Activated CD4-positive, alpha-beta T cell treated with anti-CD3 and anti-CD28 coated beads, Interleukin-2, Interleukin-6, amounts not matched to agents 100 ng/mL and 50 ng/mL, durations not matched to agents 16 hours and 8 hours (primary cell): ENCODE results near the gene UFD1.

Experiments used
- DNase-seq: peaks from one replicate; pipeline ENCODE4 v3.0.0-alpha.2; 2020

UFD1 gene

GRCh38 chr22:19419464-19420178 lies 59.4 kb downstream of the UFD1 start:
- peak; percentile 84 for DNase-seq

GRCh38 chr22:19419086-19419463 lies 59.9 kb downstream of the UFD1 start:
- DNase-seq, result peak; percentile 14

GRCh38 chr22:19412923-19413322 lies 66.1 kb downstream of the UFD1 start:
- no peak for DNase-seq

- DNase-seq, result no peak
Measured at GRCh38 chr22:19412478-19412877, 66.5 kb downstream of the UFD1 start.

GRCh38 chr22:19411690-19412045 lies 67.3 kb downstream of the UFD1 start:
- no peak for DNase-seq

- no peak for DNase-seq
Measured at GRCh38 chr22:19410941-19411689, 67.9 kb downstream of the UFD1 start.

GRCh38 chr22:19407649-19408606 lies 71.1 kb downstream of the UFD1 start:
- no peak for DNase-seq

GRCh38 chr22:19406846-19407245 lies 72.1 kb downstream of the UFD1 start:
- DNase-seq, result no peak

- no peak for DNase-seq
Measured at GRCh38 chr22:19406281-19406811, 72.6 kb downstream of the UFD1 start.

GRCh38 chr22:19405652-19406051 lies 73.3 kb downstream of the UFD1 start:
- no peak for DNase-seq

GRCh38 chr22:19405133-19405532 lies 73.9 kb downstream of the UFD1 start:
- DNase-seq, result no peak

GRCh38 chr22:19404676-19405075 lies 74.3 kb downstream of the UFD1 start:
- no peak for DNase-seq

- no peak for DNase-seq
Measured at GRCh38 chr22:19402642-19403191, 76.3 kb downstream of the UFD1 start.

GRCh38 chr22:19401483-19401882 lies 77.5 kb downstream of the UFD1 start:
- no peak for DNase-seq

- DNase-seq, result no peak
Measured at GRCh38 chr22:19400881-19401280, 78.1 kb downstream of the UFD1 start.
